ENCODE measurements around the gene TMEM154. TPM values are rescaled to one million over a fixed set of nuclear protein-coding genes. Genes with fewer than 3 reads are reported as not detected.

TMEM154 gene
- total and polyA plus RNA-seq, 12 donors = 0.10 to 3.6 (median 0.33) TPM; not detected in 1

GRCh38 chr4:152613351-152613750 lies 66.4 kb downstream of the TMEM154 start:
- 44 to 71% (median 53%) methylated on average over 3 of the region's 3 CpGs for WGBS, 4 donors
- no peaks in the 10 kb centered on the region for H3K36me3 ChIP-seq (replicated peaks in 1 of 2)
- H3K27ac ChIP-seq = no peak overlapping the region
- H3K4me1 ChIP-seq (replicated peaks in 1 of 2) = no peaks in the 10 kb centered on the region
- H3K27me3 ChIP-seq = no peaks in the 10 kb centered on the region
- TF ChIP-seq CTCF (IDR thresholded peaks at IDR 0.05) = no peak
- no peak for TF ChIP-seq POLR2A (IDR thresholded peaks at IDR 0.05)
- intact Hi-C loops (cut with DNase I) = no loop called here
- no peak overlapping the region for H3K4me3 ChIP-seq
- DNase-seq = no peak
- no peaks in the 10 kb centered on the region for H3K9me3 ChIP-seq (replicated peaks in 1 of 3)

GRCh38 chr4:152610131-152610530 lies 69.7 kb downstream of the TMEM154 start:
- no peak for TF ChIP-seq CTCF (IDR thresholded peaks at IDR 0.05)
- no peak for TF ChIP-seq POLR2A (IDR thresholded peaks at IDR 0.05)
- Histone ChIP-seq H3K27ac (no peak overlapping the region), H3K4me1 (replicated peaks in 1 of 2) (no peaks in the 10 kb centered on the region), H3K27me3 (no peaks in the 10 kb centered on the region), H3K9me3 (replicated peaks in 1 of 3) (no peaks in the 10 kb centered on the region), H3K36me3 (replicated peaks in 1 of 2) (no peaks in the 10 kb centered on the region), H3K4me3 (no peak overlapping the region)
- intact Hi-C loops (cut with DNase I) = no loop called here
- DNase-seq = no peak

- H3K4me3 ChIP-seq = no peak overlapping the region
- no peaks in the 10 kb centered on the region for H3K36me3 ChIP-seq (replicated peaks in 1 of 2)
- no peak overlapping the region for H3K27ac ChIP-seq
- H3K4me1 ChIP-seq (replicated peaks in 1 of 2) = no peaks in the 10 kb centered on the region
- intact Hi-C loops (cut with DNase I) = no loop called here
- 80 to 90% (median 86%) methylated on average over 4 of the region's 4 CpGs for WGBS, 4 donors
- TF ChIP-seq CTCF (IDR thresholded peaks at IDR 0.05) = no peak
- no peak for TF ChIP-seq POLR2A (IDR thresholded peaks at IDR 0.05)
- H3K27me3 ChIP-seq = no peaks in the 10 kb centered on the region
- no peak for DNase-seq
- H3K9me3 ChIP-seq (replicated peaks in 1 of 3) = no peaks in the 10 kb centered on the region
Observed at GRCh38 chr4:152609481-152609880, 70.3 kb downstream of the TMEM154 start.

GRCh38 chr4:152607178-152607577 lies 72.6 kb downstream of the TMEM154 start:
- H3K36me3 ChIP-seq (replicated peaks in 1 of 2) = no peaks in the 10 kb centered on the region
- DNase-seq = no peak
- WGBS, 4 donors = 48 to 58% (median 53%) methylated on average over 6 to 7 of the region's 7 CpGs
- no peaks in the 10 kb centered on the region for H3K27me3 ChIP-seq
- no peaks in the 10 kb centered on the region for H3K4me1 ChIP-seq (replicated peaks in 1 of 2)
- H3K9me3 ChIP-seq (replicated peaks in 1 of 3) = no peaks in the 10 kb centered on the region
- H3K27ac ChIP-seq = no peak overlapping the region
- H3K4me3 ChIP-seq = no peak overlapping the region
- intact Hi-C loops (cut with DNase I) = no loop called here
- TF ChIP-seq CTCF (IDR thresholded peaks at IDR 0.05) = no peak
- TF ChIP-seq POLR2A (IDR thresholded peaks at IDR 0.05) = no peak
